Activated T-cell treated with anti-CD3 and anti-CD28 coated beads for 1 hour (primary cell): ENCODE results near the gene ACTR2.

Experiments used
- DNase-seq: peaks from one replicate; pipeline ENCODE4 v3.0.0-alpha.2; 2020; ENCODE audit warnings: low read depth

Gene ACTR2

DNA sequence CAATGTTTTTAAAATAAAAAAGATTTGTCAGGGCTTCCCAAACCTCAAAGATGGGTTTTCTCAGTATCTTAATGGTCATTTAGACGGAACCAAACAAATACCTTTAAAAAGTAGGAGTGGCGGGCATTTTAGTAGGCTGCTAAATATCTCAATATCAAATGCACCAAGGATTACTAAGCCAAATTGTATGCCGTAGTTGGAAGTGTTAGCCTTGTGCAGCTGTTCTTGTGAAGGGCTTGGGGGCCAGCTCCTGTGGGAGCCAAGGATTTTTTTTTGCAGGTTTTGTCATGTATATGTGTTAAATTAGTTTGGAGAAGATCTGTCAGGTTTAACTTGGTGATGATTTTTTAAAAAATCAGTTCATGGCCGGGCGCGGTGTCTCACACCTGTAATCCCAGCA, 52.1 kb downstream of the ACTR2 start:
- DNase-seq: no peak

DNA sequence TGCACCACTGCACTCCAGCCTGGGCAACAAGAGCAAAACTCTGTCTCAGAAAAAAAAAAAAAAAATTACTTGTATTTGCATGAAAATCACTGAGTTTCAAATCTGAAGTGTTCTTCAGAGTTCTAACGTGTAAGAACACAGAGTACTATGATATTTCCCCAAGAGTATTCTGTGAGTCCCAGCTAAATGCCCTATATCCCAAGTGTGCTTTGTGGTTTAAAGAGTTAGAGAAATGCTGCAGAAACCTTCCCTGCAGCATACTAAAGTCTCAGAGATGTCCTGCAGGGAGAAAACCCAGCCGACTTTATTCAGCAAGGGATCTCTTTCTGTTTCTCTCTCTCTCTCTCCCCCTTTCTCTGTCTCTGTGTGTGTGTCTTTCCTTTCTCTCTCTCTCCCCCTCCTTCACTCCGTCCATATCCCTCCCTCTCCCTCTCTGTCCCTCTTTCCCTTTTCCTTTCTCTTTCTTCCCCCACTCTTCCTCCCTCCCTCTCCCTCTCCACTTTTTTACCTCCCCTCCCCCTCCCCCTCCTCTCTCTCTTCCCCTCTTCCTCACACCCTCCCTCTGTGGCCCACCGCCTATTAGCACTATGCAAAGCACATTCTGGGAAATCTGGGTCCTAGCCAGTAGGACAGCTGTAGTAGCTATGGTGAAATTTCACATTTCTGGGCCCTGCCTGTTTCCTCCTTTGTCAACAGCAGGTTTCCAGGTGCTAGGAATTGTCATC, 54.2 kb downstream of the ACTR2 start:
- DNase-seq: no peak

- no peak for DNase-seq
Measured at GRCh38 chr2:65282477-65283053, 54.9 kb downstream of the ACTR2 start.

DNA sequence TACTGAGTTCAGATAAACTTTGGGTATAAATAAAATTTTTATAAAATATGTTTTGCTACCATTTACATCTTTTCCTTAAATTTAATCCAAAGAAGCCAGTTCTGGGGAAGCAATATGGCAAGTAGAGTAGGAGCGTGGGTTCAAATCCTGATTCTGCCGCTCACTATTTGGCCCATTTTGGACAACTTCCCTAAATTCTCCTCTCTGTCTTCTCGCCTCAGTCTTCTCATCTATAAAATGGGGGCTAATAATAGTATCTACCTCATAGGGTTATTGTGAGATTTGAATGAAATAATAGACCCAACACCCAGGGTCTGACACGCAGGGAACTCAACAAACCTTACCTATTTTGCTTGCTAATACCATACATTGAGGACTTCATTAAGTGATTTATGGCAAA, 59.7 kb downstream of the ACTR2 start:
- DNase-seq: no peak

DNA sequence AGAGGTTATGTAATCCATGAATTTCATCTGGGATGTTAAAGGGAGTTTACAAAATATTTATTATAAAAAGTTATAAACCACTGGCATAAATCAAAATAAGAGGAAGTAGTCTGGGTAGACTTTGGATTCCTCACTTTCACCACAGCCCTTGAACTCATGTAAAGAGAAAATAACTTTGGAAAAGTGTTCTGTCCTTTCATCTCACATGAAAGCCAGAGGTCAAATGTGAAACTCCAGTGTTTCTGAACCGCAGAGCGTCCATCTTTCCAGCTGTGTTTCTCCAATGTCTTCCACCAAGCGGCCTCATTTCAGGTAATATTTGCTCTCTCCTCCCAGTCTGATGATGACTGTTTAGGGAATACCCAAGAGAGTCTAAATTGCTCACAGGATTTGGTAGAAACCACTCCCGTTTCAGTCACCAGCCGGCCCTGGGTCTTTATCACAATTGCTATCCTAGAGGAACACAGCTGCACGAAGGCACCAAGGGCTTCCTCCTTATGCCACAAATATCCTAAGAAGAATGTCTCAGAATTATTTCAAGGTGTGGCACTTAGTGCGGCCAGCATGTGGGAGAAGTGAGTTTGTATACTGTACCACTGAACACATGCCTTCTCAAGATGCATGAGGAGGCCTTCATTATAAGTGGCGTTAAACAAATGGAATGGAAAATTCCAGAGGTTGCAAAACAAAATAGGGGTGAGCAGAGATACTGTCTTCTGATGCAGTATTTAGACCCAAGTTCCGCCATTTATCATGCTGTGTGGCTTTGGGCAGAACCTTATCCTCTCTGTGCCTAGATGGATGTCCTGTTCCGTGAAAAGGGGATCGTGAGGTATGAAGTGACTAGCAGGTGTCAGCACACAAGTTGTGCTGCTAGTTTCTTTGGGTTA, 63.8 kb downstream of the ACTR2 start:
- DNase-seq: no peak

DNA sequence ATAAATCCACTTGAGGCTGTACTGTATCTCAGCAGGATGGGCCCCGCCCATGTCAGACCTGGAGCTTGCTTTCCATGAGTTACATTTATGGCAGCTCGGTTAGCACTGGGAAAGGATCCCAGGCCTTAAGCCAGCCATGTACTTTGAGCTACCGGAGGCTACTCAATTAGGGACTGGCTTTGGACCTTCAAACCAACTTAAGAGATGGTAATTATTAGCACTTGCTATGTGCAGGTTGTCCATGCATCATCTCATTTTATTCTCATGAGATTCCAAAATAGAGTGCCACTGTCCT, 64.4 kb downstream of the ACTR2 start:
- no peak for DNase-seq

- no peak for DNase-seq
Measured at GRCh38 chr2:65292461-65293011, 64.9 kb downstream of the ACTR2 start.

DNA sequence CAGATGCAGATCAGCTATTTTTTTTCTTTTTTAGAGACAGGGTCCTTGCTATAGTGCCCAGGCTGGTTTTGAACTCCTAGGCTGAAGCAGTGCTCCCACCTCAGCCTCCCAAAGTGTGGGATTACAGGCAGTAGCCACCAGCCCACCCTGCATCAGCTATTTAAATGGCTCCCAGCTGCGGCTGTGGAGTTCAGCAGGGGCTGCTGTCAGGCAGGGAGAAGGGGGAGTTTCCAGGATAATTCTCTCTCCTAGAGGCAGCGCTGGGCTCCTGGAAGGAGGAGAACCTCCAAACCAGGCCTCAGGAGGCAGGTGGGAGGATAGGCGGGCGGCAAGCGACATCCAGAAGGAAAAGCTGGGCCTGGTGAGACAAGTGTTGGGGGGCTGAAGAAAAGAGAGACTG, 65.7 kb downstream of the ACTR2 start:
- DNase-seq: no peak

- DNase-seq: no peak
Measured at GRCh38 chr2:65294136-65294535, 66.5 kb downstream of the ACTR2 start.

GRCh38 chr2:65294701-65295100, 67.1 kb downstream of the ACTR2 start:
- no peak for DNase-seq

GRCh38 chr2:65296971-65297370, 69.3 kb downstream of the ACTR2 start:
- DNase-seq: no peak

- DNase-seq: no peak
Measured at GRCh38 chr2:65297544-65297943, 69.9 kb downstream of the ACTR2 start.

DNA sequence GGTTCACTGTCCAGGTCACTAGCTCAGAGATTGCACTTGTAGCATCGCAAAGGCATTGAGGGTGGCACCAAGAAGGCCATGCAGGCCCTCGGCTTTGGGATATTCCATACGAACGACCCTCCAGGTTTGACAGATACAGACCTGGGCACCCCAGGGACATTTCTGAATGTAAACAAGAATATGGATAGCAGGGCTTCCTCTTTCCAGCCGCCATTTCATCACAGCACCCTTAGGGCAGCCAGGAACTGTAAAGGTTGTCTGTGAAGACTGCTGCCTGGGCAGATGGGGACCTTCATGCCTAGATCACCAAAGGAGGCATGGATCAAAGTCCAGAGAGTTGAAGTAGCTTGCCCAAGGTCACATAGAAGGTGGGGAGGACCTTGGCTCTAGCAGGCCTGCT, 70.5 kb downstream of the ACTR2 start:
- no peak for DNase-seq

DNA sequence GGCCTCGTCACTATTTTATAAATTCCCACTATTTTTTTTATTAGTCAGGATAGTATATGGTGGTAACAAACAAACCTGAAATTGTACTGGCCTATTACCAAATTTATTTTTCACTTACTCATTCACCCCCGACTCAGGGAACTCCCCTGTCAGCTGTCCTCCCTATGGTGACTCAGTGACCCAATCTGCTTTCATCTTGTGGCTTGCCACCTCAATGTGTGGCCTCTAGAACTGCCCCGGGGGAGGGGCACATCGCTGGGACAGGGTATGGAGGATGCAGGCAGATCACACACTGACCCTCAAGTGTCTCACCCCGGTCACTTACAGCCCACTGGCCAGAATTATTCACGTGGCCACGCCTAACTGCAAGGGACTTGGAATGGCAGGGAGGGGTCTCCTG, 71.6 kb downstream of the ACTR2 start:
- no peak for DNase-seq

DNA sequence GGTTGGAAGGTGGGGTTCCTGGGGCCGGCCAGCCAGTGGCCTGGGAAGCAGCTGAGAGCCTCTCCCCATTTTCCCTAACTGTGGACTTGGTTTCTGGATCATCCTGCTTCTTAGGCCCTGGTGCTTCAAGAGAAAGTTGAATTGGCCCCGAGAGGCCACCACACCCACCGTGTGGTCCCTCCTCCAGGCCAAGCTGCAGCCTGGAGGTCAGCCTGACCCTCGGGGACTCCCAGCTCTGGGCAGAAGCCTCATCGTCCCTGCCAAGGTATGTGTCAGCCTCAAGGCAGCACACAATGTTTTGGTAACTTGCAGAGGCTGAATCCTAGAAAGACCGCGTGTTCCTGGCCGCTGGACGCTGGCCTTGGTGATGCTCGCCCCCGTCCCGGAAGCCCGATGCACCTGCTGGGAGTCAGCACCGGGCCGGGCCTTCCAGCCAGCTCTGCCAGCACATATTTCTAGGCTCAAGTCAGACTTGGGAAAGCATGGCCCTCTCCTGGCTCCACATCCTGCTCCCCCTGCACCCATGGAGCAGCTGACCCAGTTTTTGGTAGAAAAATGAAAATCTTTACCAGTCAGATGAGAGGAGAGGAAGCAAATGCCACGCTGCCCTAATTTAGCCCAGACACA, 72.6 kb downstream of the ACTR2 start:
- no peak for DNase-seq

DNA sequence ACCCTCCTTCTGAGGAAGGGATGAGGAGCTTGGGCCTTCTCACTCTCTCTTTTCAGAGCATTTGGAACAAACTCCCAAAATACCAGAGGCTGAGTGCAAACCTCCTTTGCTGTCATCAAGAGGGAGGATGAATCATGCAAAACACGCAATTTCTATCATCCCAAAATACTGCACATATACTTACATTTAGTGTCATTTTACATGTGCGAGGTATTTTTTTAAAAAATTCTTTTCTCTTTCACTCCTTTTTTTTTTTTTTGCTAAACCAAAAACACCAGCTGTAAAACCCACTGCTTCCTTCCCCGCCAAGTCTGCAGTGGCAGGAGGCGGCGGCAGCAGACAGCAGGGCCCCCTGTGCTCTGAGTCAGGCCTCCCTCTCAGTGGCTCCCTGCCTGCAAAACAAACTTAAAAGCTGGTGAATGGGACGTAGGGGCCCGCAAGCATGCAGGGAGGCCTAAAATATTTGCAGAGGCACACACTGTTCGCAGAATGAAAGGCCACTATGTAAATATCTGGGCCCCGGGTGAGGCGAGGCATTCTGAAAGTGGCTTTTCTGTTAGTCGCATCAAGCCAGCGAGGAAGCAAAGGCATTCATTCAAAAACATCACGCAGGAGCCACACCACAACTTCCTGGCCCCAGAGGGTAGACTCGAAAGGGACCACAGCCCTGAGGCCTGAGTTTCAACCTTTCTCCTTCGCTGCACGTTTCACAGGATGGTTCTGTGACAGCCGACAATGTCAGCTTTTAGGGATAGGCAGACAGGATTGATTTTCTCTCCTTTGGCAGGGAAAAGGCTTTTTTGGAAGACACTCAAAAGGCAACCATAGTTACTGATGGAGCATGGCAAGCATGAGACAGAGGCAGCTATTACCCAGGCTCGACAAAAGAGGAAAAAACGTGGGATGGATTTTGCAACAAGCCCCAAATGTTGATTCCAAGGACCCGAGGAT, 73.4 kb downstream of the ACTR2 start:
- peak; percentile 54 for DNase-seq

- DNase-seq: no peak
Measured at GRCh38 chr2:65305934-65306333, 78.3 kb downstream of the ACTR2 start.

DNA sequence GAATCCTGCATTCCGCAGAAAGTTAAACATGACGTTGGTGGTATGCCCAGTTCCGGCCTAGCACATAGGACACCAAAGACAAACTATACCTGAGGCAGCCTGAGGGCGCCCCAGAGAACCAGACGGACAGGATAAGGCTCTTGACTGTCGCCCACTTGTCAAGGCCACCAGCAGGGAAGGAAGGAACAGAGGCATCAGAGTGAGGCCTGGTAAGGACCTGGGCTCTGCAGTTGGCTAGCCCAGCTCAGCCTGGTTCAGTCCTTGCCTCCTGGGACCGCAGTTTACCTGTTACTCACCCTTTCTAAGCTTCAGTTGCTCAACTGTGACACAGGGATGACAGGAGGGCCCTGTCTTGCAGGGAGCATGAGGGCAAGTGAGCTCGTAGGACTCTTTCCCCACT, 82.1 kb downstream of the ACTR2 start:
- DNase-seq: no peak

DNA sequence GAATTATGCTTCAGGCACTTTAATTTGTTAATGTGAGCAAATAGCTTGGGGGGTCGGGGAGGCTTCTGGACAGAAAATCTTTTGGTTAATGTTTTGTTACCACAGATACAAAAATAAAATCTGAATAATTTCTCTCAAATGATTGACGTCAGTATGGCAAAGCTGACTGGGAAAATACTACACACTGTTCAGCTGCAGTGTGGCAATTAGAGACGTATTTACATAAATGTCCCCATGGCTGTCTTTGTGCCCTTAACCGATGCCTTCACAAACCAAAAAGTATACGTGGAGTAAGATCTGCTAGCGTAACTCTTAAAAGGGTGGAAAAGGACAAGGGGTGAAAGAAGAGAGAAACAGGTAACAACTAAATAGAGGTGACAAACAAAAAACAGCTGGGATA, 83.4 kb downstream of the ACTR2 start:
- no peak for DNase-seq

GRCh38 chr2:65311596-65311995, 84.0 kb downstream of the ACTR2 start:
- no peak for DNase-seq
